Measurements from ENCODE around the gene RELN.

DNA sequence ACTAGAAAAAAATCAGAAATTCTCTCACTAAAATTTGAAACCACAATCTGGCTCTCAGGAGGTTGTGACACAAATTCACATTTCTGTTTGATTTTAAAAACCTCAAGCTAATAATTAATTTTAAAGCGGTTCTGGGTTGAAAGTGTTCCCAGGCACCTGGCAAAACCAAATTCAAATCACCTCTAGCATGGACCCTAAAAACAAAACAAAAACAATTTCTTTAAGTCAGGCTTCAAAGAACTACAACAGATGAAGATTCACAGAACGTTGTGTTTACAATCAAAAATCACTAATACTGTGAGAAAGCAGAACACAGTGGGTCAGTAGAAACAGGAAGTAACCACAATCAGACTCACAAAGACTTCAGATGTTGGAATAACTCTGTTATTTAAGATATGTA lies 7.2 kb upstream of the RELN start:
- TF ChIP-seq POLR2AphosphoS5 (IDR thresholded peaks at IDR 0.05), result no peak
- no peak for TF ChIP-seq POLR2A (IDR thresholded peaks at IDR 0.05)

Measured in spleen (tissue), 3 donors.